ENCODE data around the gene CRABP2.

- TF ChIP-seq SIN3A (IDR thresholded peaks at IDR 0.05; ENCODE audit: borderline replicate concordance, insufficient read depth, low read depth, low read length) (no peak), CTCF (IDR thresholded peaks at IDR 0.05) (no peak), REST (IDR thresholded peaks at IDR 0.05; ENCODE audit: insufficient read depth in 1 of 2, low read depth in 2 of 2, low read length in 1 of 2) (no peak), POLR2AphosphoS5 (IDR thresholded peaks at IDR 0.05; ENCODE audit: low read depth, low read length) (no peak; the same call in 1 of the 2 replicates), TCF7L2 (IDR thresholded peaks at IDR 0.05; ENCODE audit: low read depth, low read length) (peak; percentile 12; the same call in 1 of the 2 replicates)
Observed at GRCh38 chr1:156706657-156707416, 1.5 kb upstream of the CRABP2 start.

All from Panc1 (cell line).